GM10248 (cell line): ENCODE results near the gene GRM8.
"Not testable (repeated sequence)": the region's sequence is repeated elsewhere in the genome, so short reads cannot be mapped to it uniquely, and the experiment has no call there.

ENCODE experiments used
- CTCF ChIA-PET: fragments of 300-600 bp; sonication (Branson Sonifier 250); formaldehyde crosslinking; extraction: SDS; loops from one replicate; lab custom pipeline; 2021; ENCODE audit warnings: antibody characterized with exemption; lab: Yijun Ruan, JAX
- POLR2A ChIA-PET: fragments of 350-650 bp; sonication (Branson Sonifier 250); formaldehyde crosslinking; extraction: SDS; loops from one replicate; lab custom pipeline; 2020; ENCODE audit warnings: antibody characterized with exemption; lab: Yijun Ruan, JAX
- DNase-seq: peaks from one replicate; pipeline ENCODE4 v3.0.0; 2012; ENCODE audit errors: extremely low spot score
- CTCF ChIP-seq: IDR thresholded peaks from 2 replicates; pipeline ENCODE4 v1.5.1; 2012; ENCODE audit warnings: mild to moderate bottlenecking, low read depth; ENCODE audit errors: extremely low read depth, missing control alignments, control extremely low read depth

The GRM8 gene

DNA sequence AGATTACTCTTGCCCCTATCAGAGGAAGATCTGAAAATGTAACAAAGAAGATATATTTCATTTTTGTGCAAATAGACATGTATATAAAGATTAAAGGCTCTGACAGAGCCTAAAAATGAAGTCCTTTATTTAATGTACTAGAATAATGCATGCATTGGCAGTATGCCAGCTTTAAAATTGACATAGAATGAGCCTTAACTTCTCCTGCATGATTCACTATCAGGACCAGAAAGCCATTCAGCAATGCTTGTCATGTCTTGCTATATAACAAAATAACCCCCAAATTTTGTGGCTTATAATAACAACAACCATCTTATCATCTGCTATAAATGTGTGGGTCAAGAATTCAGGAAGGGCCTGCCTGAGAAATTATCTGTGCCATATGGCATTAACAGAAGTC lies 411.9 kb downstream of the GRM8 start:
- no peak for TF ChIP-seq CTCF
- no peak for DNase-seq
- ChIA-PET CTCF (interaction anchor here (2.5 kb wide), 1 partner anchor 8 kb away, joined by 8 read pairs; no protein-coding TSS in a partner anchor), POLR2A (no interaction called here)

DNA sequence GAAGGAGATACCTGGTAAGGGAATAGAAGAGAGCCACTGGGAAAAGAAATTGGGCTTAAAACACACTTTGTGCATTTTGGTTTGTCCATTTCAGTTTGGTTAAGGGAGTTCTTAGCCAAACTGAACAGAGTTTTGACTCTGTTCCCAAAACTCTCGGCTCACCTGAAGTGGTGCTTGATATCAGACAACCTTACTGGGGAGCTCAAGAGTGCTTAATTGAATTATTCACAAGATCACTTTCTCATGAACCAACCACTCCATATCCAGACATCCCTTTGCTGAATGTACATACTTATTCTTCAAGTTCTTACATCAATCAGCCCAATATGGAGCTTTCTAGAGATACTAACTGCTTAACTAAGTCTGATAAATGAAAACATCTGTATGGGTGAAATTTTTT lies 413.1 kb downstream of the GRM8 start:
- no peak for DNase-seq
- CTCF ChIA-PET: interaction anchor here (1.4 kb wide), 1 partner anchor 36 kb away, joined by 6 read pairs; no protein-coding TSS in a partner anchor
- POLR2A ChIA-PET: no interaction called here
- TF ChIP-seq CTCF: no peak

DNA sequence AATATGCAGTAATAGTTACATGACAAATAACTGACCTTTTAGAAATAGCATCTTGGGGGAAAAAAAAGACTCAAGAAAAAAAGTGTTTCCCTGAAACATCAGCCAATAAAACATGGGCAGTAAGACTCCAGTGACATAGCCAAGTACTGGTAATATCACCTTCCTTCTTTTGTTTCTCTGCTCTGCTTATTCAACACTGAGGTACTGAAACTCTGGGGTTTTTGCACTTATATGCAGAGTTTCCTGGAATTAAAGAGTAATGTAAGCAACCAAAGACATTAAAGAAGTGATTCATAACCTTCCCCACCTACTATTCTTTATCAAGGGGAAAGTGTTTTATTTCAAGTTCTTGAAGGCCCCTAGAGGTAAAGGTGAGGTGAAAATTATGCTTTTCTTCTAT lies 414.5 kb downstream of the GRM8 start:
- CTCF ChIA-PET: no interaction called here
- no peak for DNase-seq
- POLR2A ChIA-PET: no interaction called here
- no peak for TF ChIP-seq CTCF

- CTCF ChIA-PET: interaction anchor here (1.4 kb wide), 1 partner anchor 13 kb away, joined by 3 read pairs; no protein-coding TSS in a partner anchor
- POLR2A ChIA-PET: not testable (repeated sequence)
Observed at GRCh38 chr7:126831241-126831640, 421.5 kb downstream of the GRM8 start.

DNA sequence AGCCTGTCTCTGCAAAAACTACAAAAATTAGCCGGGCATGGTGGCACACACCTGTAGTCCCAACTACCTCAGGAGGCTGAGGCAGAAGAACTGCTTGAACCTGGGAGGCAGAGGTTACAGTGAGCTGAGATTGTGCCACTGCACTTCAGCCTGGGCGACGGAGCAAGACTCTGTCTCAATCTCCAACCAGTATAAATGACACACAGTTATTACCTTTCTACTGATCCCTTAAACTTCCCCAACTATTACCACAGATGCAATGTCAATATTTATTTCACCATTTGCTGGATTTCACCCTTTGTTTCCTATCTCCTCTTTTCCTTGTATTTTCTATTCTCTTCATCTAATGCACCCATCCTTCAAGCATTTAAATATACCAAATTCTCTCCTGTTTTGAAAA lies 431.8 kb downstream of the GRM8 start:
- no peak for DNase-seq
- CTCF ChIA-PET: interaction anchor here (1.4 kb wide), 1 partner anchor 18 kb away, joined by 3 read pairs; no protein-coding TSS in a partner anchor
- TF ChIP-seq CTCF: no peak
- POLR2A ChIA-PET: no interaction called here

More at GRCh38 chr7:126831241-126831640, 421.5 kb downstream of the GRM8 start:
- DNase-seq: not testable (repeated sequence)

GRCh38 chr7:126819197-126819484 lies 433.6 kb downstream of the GRM8 start:
- ChIA-PET POLR2A (no interaction called here), CTCF (interaction anchor here (1.2 kb wide), 1 partner anchor 16 kb away, joined by 5 read pairs; no protein-coding TSS in a partner anchor)
- TF ChIP-seq CTCF: no peak
- DNase-seq: no peak

- ChIA-PET POLR2A (no interaction called here), CTCF (interaction anchor here (1.2 kb wide), 1 partner anchor 16 kb away, joined by 5 read pairs; no protein-coding TSS in a partner anchor)
- no peak for TF ChIP-seq CTCF
Observed at GRCh38 chr7:126818393-126819196, 434.1 kb downstream of the GRM8 start.

More at GRCh38 chr7:126818393-126819196, 434.1 kb downstream of the GRM8 start:
- no peak for DNase-seq
